ENCODE results near the gene AK6. TPM values are rescaled to one million over a fixed set of nuclear protein-coding genes. Genes with fewer than 3 reads are reported as not detected.

AK6 gene
- total and polyA plus RNA-seq, 10 of the 15 experiments (the other 5 are each of a cell fraction or from before 2014, with no cell fraction given), result 45.2 to 446 (median 86.6) TPM

DNA sequence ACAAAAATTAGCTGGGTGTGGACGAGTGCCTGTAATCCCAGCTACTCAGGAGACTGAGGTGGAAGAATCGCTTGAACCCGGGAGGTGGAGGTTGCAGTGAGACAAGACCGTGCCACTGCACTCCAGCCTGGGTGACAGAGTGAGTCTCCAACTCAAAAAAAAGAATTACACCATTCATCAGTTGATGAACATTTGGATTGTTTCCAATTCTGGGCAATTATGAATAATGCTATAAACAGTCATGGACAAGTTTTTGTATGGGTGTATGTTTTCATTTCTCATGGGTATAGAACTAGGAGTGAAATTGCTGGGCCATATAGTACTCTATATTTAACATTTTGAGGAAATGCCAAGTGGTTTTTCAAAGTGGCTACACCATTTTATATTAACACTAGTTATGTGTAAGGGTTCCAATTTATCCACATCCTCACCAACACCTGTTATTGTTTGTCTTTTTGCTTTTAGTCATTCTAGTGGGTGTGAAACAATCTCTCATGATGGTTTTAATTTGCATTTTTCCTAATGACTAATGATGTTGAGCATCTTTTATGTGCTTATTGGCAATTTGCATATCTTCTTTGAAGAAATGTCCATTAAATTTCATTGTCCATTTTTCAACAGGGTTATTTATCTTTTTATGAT lies 27.7 kb downstream of the AK6 start:
- TF ChIP-seq, protein P1, sequence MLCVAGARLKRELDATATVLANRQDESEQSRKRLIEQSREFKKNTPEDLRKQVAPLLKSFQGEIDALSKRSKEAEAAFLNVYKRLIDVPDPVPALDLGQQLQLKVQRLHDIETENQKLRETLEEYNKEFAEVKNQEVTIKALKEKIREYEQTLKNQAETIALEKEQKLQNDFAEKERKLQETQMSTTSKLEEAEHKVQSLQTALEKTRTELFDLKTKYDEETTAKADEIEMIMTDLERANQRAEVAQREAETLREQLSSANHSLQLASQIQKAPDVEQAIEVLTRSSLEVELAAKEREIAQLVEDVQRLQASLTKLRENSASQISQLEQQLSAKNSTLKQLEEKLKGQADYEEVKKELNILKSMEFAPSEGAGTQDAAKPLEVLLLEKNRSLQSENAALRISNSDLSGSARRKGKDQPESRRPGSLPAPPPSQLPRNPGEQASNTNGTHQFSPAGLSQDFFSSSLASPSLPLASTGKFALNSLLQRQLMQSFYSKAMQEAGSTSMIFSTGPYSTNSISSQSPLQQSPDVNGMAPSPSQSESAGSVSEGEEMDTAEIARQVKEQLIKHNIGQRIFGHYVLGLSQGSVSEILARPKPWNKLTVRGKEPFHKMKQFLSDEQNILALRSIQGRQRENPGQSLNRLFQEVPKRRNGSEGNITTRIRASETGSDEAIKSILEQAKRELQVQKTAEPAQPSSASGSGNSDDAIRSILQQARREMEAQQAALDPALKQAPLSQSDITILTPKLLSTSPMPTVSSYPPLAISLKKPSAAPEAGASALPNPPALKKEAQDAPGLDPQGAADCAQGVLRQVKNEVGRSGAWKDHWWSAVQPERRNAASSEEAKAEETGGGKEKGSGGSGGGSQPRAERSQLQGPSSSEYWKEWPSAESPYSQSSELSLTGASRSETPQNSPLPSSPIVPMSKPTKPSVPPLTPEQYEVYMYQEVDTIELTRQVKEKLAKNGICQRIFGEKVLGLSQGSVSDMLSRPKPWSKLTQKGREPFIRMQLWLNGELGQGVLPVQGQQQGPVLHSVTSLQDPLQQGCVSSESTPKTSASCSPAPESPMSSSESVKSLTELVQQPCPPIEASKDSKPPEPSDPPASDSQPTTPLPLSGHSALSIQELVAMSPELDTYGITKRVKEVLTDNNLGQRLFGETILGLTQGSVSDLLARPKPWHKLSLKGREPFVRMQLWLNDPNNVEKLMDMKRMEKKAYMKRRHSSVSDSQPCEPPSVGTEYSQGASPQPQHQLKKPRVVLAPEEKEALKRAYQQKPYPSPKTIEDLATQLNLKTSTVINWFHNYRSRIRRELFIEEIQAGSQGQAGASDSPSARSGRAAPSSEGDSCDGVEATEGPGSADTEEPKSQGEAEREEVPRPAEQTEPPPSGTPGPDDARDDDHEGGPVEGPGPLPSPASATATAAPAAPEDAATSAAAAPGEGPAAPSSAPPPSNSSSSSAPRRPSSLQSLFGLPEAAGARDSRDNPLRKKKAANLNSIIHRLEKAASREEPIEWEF (IDR thresholded peaks at IDR 0.05; ENCODE audit: insufficient replicate concordance, low read depth, low read length), result no peak
- no peak for TF ChIP-seq RBBP5 (conservative IDR thresholded peaks at IDR 0.05)
- TF ChIP-seq EZH2 (IDR thresholded peaks at IDR 0.05; ENCODE audit: borderline replicate concordance, control insufficient read depth, low read depth, low read length), result no peak
- no peak for TF ChIP-seq SIN3A (IDR thresholded peaks at IDR 0.05; ENCODE audit: low read depth, low read length)
- TF ChIP-seq MXI1 (IDR thresholded peaks at IDR 0.05; ENCODE audit: low read depth, low read length), result no peak
- no peak overlapping the region for H3K27ac ChIP-seq (ENCODE audit: control insufficient read depth, insufficient read depth)
- no peak overlapping the region for H3K4me2 ChIP-seq (ENCODE audit: control insufficient read depth, insufficient read depth)
- in situ Hi-C loops (cut with MboI), result no loop called here
- H3K9me3 ChIP-seq (replicated peaks; ENCODE audit: control insufficient read depth, insufficient read depth, low read length), result no peaks in the 10 kb centered on the region
- H2AFZ ChIP-seq (ENCODE audit: control insufficient read depth, low read depth, low read length), result no peak overlapping the region
- no peak overlapping the region for H3K4me3 ChIP-seq
- intact Hi-C loops (cut with micrococcal nuclease; ENCODE audit: unreplicated experiment), result no loop called here
- H3K4me1 ChIP-seq (ENCODE audit: control insufficient read depth, insufficient read depth, low read length), result no peaks in the 10 kb centered on the region
- no TSS peak for BruUV-seq (replicated peaks)
- H3K27me3 ChIP-seq (replicated peaks in 1 of 2; ENCODE audit: control insufficient read depth in 2 of 2, insufficient read depth in 2 of 2, low read length in 1 of 2), result no peaks in the 10 kb centered on the region
- ChIA-PET POLR2A (no interaction called here), CTCF (no interaction called here), RAD21 (ENCODE audit: unreplicated experiment) (no interaction called here), SMC1A (ENCODE audit: uncharacterized antibody, unreplicated experiment) (no interaction called here)
- WGBS (ENCODE audit: insufficient coverage, insufficient replicate concordance, low lambda C conversion rate, missing lambda C conversion rate), result 80% methylated on average over 4 of the region's 4 CpGs
- H3K9ac ChIP-seq (ENCODE audit: control insufficient read depth, insufficient read depth, low read length), result no peak overlapping the region
- H3K79me2 ChIP-seq (ENCODE audit: control insufficient read depth, insufficient read depth, low read length), result no peaks in the 10 kb centered on the region
- no peaks in the 10 kb centered on the region for H4K20me1 ChIP-seq (ENCODE audit: control insufficient read depth, insufficient read depth)
- no peak for DNase-seq (ENCODE audit: low read depth, low spot score)
- no peaks in the 10 kb centered on the region for H3K36me3 ChIP-seq (ENCODE audit: control insufficient read depth in 2 of 2, insufficient read depth in 2 of 2, low read length in 1 of 2)
- no peak for ATAC-seq
- no peak for FAIRE-seq

Measured in GM12878 (cell line).